ENCODE measurements around the gene HNF1B.

HNF1B gene

GRCh38 chr17:37676115-37676925 is 68.5 kb downstream of the HNF1B start:
- FAIRE-seq, result no peak

GRCh38 chr17:37674511-37674910 is 70.3 kb downstream of the HNF1B start:
- DNase-seq (ENCODE audit: insufficient read length, low spot score), result no peak
- no peak for FAIRE-seq

More at GRCh38 chr17:37676115-37676925, 68.5 kb downstream of the HNF1B start:
- no peak for DNase-seq (ENCODE audit: insufficient read length, low spot score)

- no peak for FAIRE-seq
- DNase-seq (ENCODE audit: insufficient read length, low spot score), result no peak
These were observed 71.5 kb downstream of the HNF1B start for GRCh38 chr17:37673386-37673785.

GRCh38 chr17:37672548-37673078 is 72.2 kb downstream of the HNF1B start:
- no peak for DNase-seq (ENCODE audit: insufficient read length, low spot score)
- FAIRE-seq, result no peak

- no peak for DNase-seq (ENCODE audit: insufficient read length, low spot score)
- no peak for FAIRE-seq
These were observed 72.9 kb downstream of the HNF1B start for GRCh38 chr17:37671824-37672547.

- FAIRE-seq, result no peak
These were observed 73.6 kb downstream of the HNF1B start for GRCh38 chr17:37671028-37671823.

GRCh38 chr17:37667039-37667438 is 77.8 kb downstream of the HNF1B start:
- FAIRE-seq (no peak), DNase-seq (ENCODE audit: insufficient read length, low spot score) (no peak)

More at GRCh38 chr17:37671028-37671823, 73.6 kb downstream of the HNF1B start:
- no peak for DNase-seq (ENCODE audit: insufficient read length, low spot score)

GRCh38 chr17:37664214-37664613 is 80.6 kb downstream of the HNF1B start:
- FAIRE-seq (no peak), DNase-seq (ENCODE audit: insufficient read length, low spot score) (no peak)

GRCh38 chr17:37662353-37662752 is 82.5 kb downstream of the HNF1B start:
- FAIRE-seq (no peak), DNase-seq (ENCODE audit: insufficient read length, low spot score) (no peak)

GRCh38 chr17:37661400-37662014 is 83.4 kb downstream of the HNF1B start:
- no peak for FAIRE-seq
- DNase-seq (ENCODE audit: insufficient read length, low spot score), result no peak

- DNase-seq (ENCODE audit: insufficient read length, low spot score), result no peak
- no peak for FAIRE-seq
These were observed 84.9 kb downstream of the HNF1B start for GRCh38 chr17:37659925-37660324.

- DNase-seq (ENCODE audit: insufficient read length, low spot score) (no peak), FAIRE-seq (no peak)
These were observed 87.7 kb downstream of the HNF1B start for GRCh38 chr17:37657202-37657601.

- DNase-seq (ENCODE audit: insufficient read length, low spot score) (no peak), FAIRE-seq (no peak)
These were observed 93.0 kb downstream of the HNF1B start for GRCh38 chr17:37651849-37652248.

- FAIRE-seq (no peak), DNase-seq (ENCODE audit: insufficient read length, low spot score) (no peak)
These were observed 94.3 kb downstream of the HNF1B start for GRCh38 chr17:37650419-37651003.

- no peak for FAIRE-seq
- DNase-seq (ENCODE audit: insufficient read length, low spot score), result no peak
These were observed 96.3 kb downstream of the HNF1B start for GRCh38 chr17:37648555-37648954.

GRCh38 chr17:37647856-37648255 is 97.0 kb downstream of the HNF1B start:
- no peak for DNase-seq (ENCODE audit: insufficient read length, low spot score)
- FAIRE-seq, result no peak

- no peak for DNase-seq (ENCODE audit: insufficient read length, low spot score)
- FAIRE-seq, result no peak
These were observed 101.0 kb downstream of the HNF1B start for GRCh38 chr17:37643869-37644268.

GRCh38 chr17:37643118-37643766 is 101.6 kb downstream of the HNF1B start, which contains the start of gene DDX52:
Gene DDX52 (minus strand): TSS chr17:37643446. CDS start chr17:37643420, 26 bp downstream.
- DNase-seq (ENCODE audit: insufficient read length, low spot score), result peak; percentile 75

GRCh38 chr17:37642681-37643080 is 102.2 kb downstream of the HNF1B start:
- DNase-seq (ENCODE audit: insufficient read length, low spot score) (no peak), FAIRE-seq (no peak)

More at GRCh38 chr17:37643118-37643766, 101.6 kb downstream of the HNF1B start, which contains the start of gene DDX52:
- FAIRE-seq, result no peak

All from GM19239 (cell line).